Fibroblast of lung (primary cell): Measurements from ENCODE around the gene MINDY4B. TPM values are rescaled to one million over a fixed set of nuclear protein-coding genes. Genes with fewer than 3 reads are reported as not detected.

Experiments
- DNase-seq, 2 donors: peaks; one replicate each; pipeline versions ENCODE4 v3.0.0 to v3.0.0-alpha.2; 2010; ENCODE audit warnings: low read depth in 2 of 2
- H2AFZ ChIP-seq: 2 replicates; pipeline ENCODE4 v1.5.1; 2012; ENCODE audit warnings: low read length, control low read depth, inconsistent platforms
- H3K27ac ChIP-seq: 2 replicates; pipeline ENCODE4 v1.5.1; 2011; ENCODE audit warnings: low read length, control low read depth; ENCODE audit not compliant: insufficient read depth
- H3K27me3 ChIP-seq: 2 replicates; pipeline ENCODE4 v1.5.1; 2011; ENCODE audit warnings: mild to moderate bottlenecking, low read length; ENCODE audit not compliant: control insufficient read depth, insufficient read depth
- H3K36me3 ChIP-seq: 2 replicates; pipeline ENCODE4 v1.5.1; 2011; ENCODE audit warnings: low read length; ENCODE audit not compliant: control insufficient read depth, insufficient read depth
- H3K4me1 ChIP-seq: 2 replicates; pipeline ENCODE4 v1.5.1; 2011; ENCODE audit warnings: low read length; ENCODE audit not compliant: control insufficient read depth, insufficient read depth; ENCODE audit errors: extremely low read depth
- H3K4me2 ChIP-seq: 2 replicates; pipeline ENCODE4 v1.5.1; 2011; ENCODE audit warnings: low read length, control low read depth; ENCODE audit not compliant: insufficient read depth; ENCODE audit errors: extremely low read depth
- H3K4me3 ChIP-seq, 4 experiments: fragments of 200-600 bp in 1 of 4; sonication (generic) in 1 of 4; replicated peaks in 1 of 4; 2 replicates each; pipeline ENCODE4 v1.5.1; 2011 to 2016; ENCODE audit warnings: low read length in 4 of 4, low read depth in 3 of 4, mild to moderate bottlenecking in 3 of 4, control low read depth in 2 of 4, inconsistent platforms in 1 of 4, mixed read lengths in 1 of 4; ENCODE audit not compliant: insufficient read depth in 1 of 4; ENCODE audit errors: control extremely low read depth in 1 of 4
- H3K79me2 ChIP-seq: 2 replicates; pipeline ENCODE4 v1.5.1; 2012; ENCODE audit warnings: mild to moderate bottlenecking, low read length, inconsistent platforms; ENCODE audit not compliant: control insufficient read depth, insufficient read depth
- H3K9ac ChIP-seq: 2 replicates; pipeline ENCODE4 v1.5.1; 2011; ENCODE audit warnings: mild to moderate bottlenecking, low read length, control low read depth; ENCODE audit not compliant: insufficient read depth
- H3K9me3 ChIP-seq: 2 replicates; pipeline ENCODE4 v1.5.1; 2012; ENCODE audit warnings: low read depth, low read length; ENCODE audit not compliant: control insufficient read depth, insufficient read depth
- H4K20me1 ChIP-seq: 2 replicates; pipeline ENCODE4 v1.5.1; 2011; ENCODE audit warnings: low read length; ENCODE audit not compliant: control insufficient read depth, insufficient read depth; ENCODE audit errors: extremely low read depth
- CTCF ChIP-seq, 2 donors: IDR thresholded peaks in 1 of 2; conservative IDR thresholded peaks in 1 of 2; 1 replicate in 1 of 2; 2 replicates in 1 of 2; pipeline ENCODE4 v1.5.1; 2011 to 2012; ENCODE audit warnings: low read length in 2 of 2, control low read depth in 1 of 2, inconsistent platforms in 1 of 2, low read depth in 1 of 2, mild to moderate bottlenecking in 1 of 2
- EZH2 ChIP-seq: IDR thresholded peaks from 2 replicates; pipeline ENCODE4 v1.5.1; 2012; ENCODE audit warnings: low read length, control low read depth, mild to moderate bottlenecking; ENCODE audit errors: missing control alignments
- polyA plus RNA-seq, 2 donors: library from polyadenylated mRNA; depleted of rRNA in 1 of 2; stranded (reverse) in 1 of 2; unstranded in 1 of 2; fragments of >200 nt; gene quantifications; 2 replicates each; pipeline ENCODE4 v1.2.1, GENCODE V29; 2011 to 2012; ENCODE audit warnings: missing spikeins in 1 of 2
- total RNA-seq: library from RNA; depleted of rRNA; stranded (reverse); fragments of >200 nt; gene quantifications from 2 replicates; pipeline ENCODE4 v1.2.1, GENCODE V29; 2014

MINDY4B gene
- total and polyA plus RNA-seq, 2 donors (not counting 1 experiment from before 2014, with no cell fraction given) = not detected

GRCh38 chr3:150889106-150889505, 16.1 kb downstream of the MINDY4B start:
- no peak for DNase-seq
- no peaks in the 10 kb centered on the region for H3K36me3 ChIP-seq
- H3K27ac ChIP-seq = no peak overlapping the region
- peaks cover 5% of the 10 kb centered on the region for H3K27me3 ChIP-seq
- H3K4me2 ChIP-seq = no peak overlapping the region
- no peaks in the 10 kb centered on the region for H3K9me3 ChIP-seq
- no peak overlapping the region for H3K4me3 ChIP-seq
- no peak overlapping the region for H3K9ac ChIP-seq
- H2AFZ ChIP-seq = no peak overlapping the region
- H3K4me1 ChIP-seq = no peaks in the 10 kb centered on the region
- TF ChIP-seq CTCF (conservative IDR thresholded peaks at IDR 0.05 in 1 of 2, IDR thresholded peaks at IDR 0.05 in 1 of 2; ENCODE audit: low read depth in 1 of 2, low read length in 2 of 2) (no peak), EZH2 (no peak)
- H3K79me2 ChIP-seq = no peaks in the 10 kb centered on the region
- H4K20me1 ChIP-seq = no peaks in the 10 kb centered on the region

GRCh38 chr3:150887031-150887430, 18.2 kb downstream of the MINDY4B start:
- H3K4me2 ChIP-seq = no peak overlapping the region

GRCh38 chr3:150885535-150885934, 19.7 kb downstream of the MINDY4B start:
- no peak overlapping the region for H3K4me2 ChIP-seq
- H3K79me2 ChIP-seq = no peaks in the 10 kb centered on the region
- H3K27ac ChIP-seq = no peak overlapping the region
- peaks cover 10% of the 10 kb centered on the region for H3K27me3 ChIP-seq
- TF ChIP-seq EZH2 (no peak), CTCF (conservative IDR thresholded peaks at IDR 0.05 in 1 of 2, IDR thresholded peaks at IDR 0.05 in 1 of 2; ENCODE audit: low read depth in 1 of 2, low read length in 2 of 2) (no peak)
- H3K36me3 ChIP-seq = no peaks in the 10 kb centered on the region
- H3K4me3 ChIP-seq = no peak overlapping the region
- no peak overlapping the region for H3K9ac ChIP-seq
- no peak overlapping the region for H2AFZ ChIP-seq
- H3K9me3 ChIP-seq = no peaks in the 10 kb centered on the region
- H4K20me1 ChIP-seq = no peaks in the 10 kb centered on the region
- H3K4me1 ChIP-seq = no peaks in the 10 kb centered on the region
- DNase-seq = no peak

More at GRCh38 chr3:150887031-150887430, 18.2 kb downstream of the MINDY4B start:
- DNase-seq = peak in 1 of 2 donors; percentile 45
- H3K27ac ChIP-seq = no peak overlapping the region
- no peaks in the 10 kb centered on the region for H3K9me3 ChIP-seq
- H3K4me3 ChIP-seq = no peak overlapping the region
- no peaks in the 10 kb centered on the region for H3K36me3 ChIP-seq
- no peaks in the 10 kb centered on the region for H4K20me1 ChIP-seq
- no peaks in the 10 kb centered on the region for H3K4me1 ChIP-seq
- H3K79me2 ChIP-seq = no peaks in the 10 kb centered on the region
- peaks cover 8% of the 10 kb centered on the region for H3K27me3 ChIP-seq
- TF ChIP-seq CTCF (conservative IDR thresholded peaks at IDR 0.05 in 1 of 2, IDR thresholded peaks at IDR 0.05 in 1 of 2; ENCODE audit: low read depth in 1 of 2, low read length in 2 of 2) (no peak), EZH2 (no peak)
- no peak overlapping the region for H3K9ac ChIP-seq
- H2AFZ ChIP-seq = no peak overlapping the region
